Endothelial cell of umbilical vein (primary cell): ENCODE measurements around the gene NUP43. TPM values are rescaled to one million over a fixed set of nuclear protein-coding genes. Genes with fewer than 3 reads are reported as not detected.

Source experiments
- BruUV-seq: library from RNA; stranded (reverse); fragments of 400-500 nt; replicated peaks from 2 replicates; lab custom pipeline; 2021; lab: Mats Ljungman, UMichigan
- CTCF ChIA-PET: fragments of 300-600, 350-600 bp; sonication (Branson Sonifier 250); formaldehyde crosslinking; loops from one replicate; lab custom pipeline; 2021; ENCODE audit warnings: antibody characterized with exemption, inconsistent platforms; lab: Charles Lee
- POLR2A ChIA-PET: fragments of 300-600, 350-600 bp; sonication (Branson Sonifier 250); formaldehyde crosslinking; loops from one replicate; lab custom pipeline; 2021; ENCODE audit warnings: antibody characterized with exemption, inconsistent platforms; lab: Charles Lee
- DNase-seq: peaks from one replicate; pipeline ENCODE4 v3.0.0-alpha.2; 2011; ENCODE audit warnings: low read depth, low spot score
- FAIRE-seq: peaks from 2 replicates; lab custom pipeline; 2011; peaks lifted over from hg19 to GRCh38; lab: Jason Lieb, UNC
- H2AFZ ChIP-seq: 2 replicates; pipeline ENCODE4 v1.6.0; 2012; ENCODE audit warnings: low read depth, low read length, control low read depth, inconsistent platforms
- H3K27ac ChIP-seq: 2 replicates; pipeline ENCODE4 v1.5.1; 2011; ENCODE audit warnings: low read depth, mild to moderate bottlenecking, control low read depth, low read length, moderate library complexity; ENCODE audit not compliant: insufficient read depth
- H3K27me3 ChIP-seq, 2 experiments: 2 replicates each; pipeline versions ENCODE4 v1.6.0 to v1.6.1; 2011; ENCODE audit warnings: low read length in 2 of 2, mixed read lengths in 1 of 2; ENCODE audit not compliant: control insufficient read depth in 2 of 2, insufficient read depth in 2 of 2
- H3K36me3 ChIP-seq, 2 experiments: 2 replicates in 1 of 2; 3 replicates in 1 of 2; pipeline ENCODE4 v1.5.1; 2011; ENCODE audit warnings: low read length in 2 of 2, mild to moderate bottlenecking in 1 of 2, moderate library complexity in 1 of 2; ENCODE audit not compliant: control insufficient read depth in 2 of 2, insufficient read depth in 2 of 2; ENCODE audit errors: extremely low read depth in 1 of 2
- H3K4me1 ChIP-seq: 3 replicates; pipeline ENCODE4 v1.5.1; 2011; ENCODE audit warnings: mild to moderate bottlenecking, low read length; ENCODE audit not compliant: control insufficient read depth, insufficient read depth; ENCODE audit errors: extremely low read depth
- H3K4me2 ChIP-seq: 2 replicates; pipeline ENCODE4 v1.6.1; 2011; ENCODE audit warnings: low read length, control low read depth, mixed read lengths; ENCODE audit not compliant: insufficient read depth
- H3K4me3 ChIP-seq, 3 experiments: fragments of 200-600 bp in 1 of 3; sonication (generic), shearing (Covaris generic) in 1 of 3; replicated peaks in 1 of 3; 2 replicates each; pipeline ENCODE4 v1.5.1; 2011 to 2016; ENCODE audit warnings: control low read depth in 3 of 3, low read length in 3 of 3, mild to moderate bottlenecking in 2 of 3, inconsistent platforms in 1 of 3, low read depth in 1 of 3, moderate library complexity in 1 of 3; ENCODE audit not compliant: insufficient read depth in 1 of 3
- H3K79me2 ChIP-seq: 2 replicates; pipeline ENCODE4 v1.6.0; 2012; ENCODE audit warnings: low read length, inconsistent platforms; ENCODE audit not compliant: control insufficient read depth, insufficient read depth
- H3K9ac ChIP-seq: replicated peaks from 2 replicates; pipeline ENCODE3; 2011; ENCODE audit warnings: low read length, control low read depth; ENCODE audit not compliant: insufficient read depth; ENCODE audit errors: extremely low read depth
- H3K9me1 ChIP-seq: replicated peaks from 3 replicates; pipeline ENCODE4 v1.6.0; 2011; ENCODE audit warnings: mild to moderate bottlenecking, low read length; ENCODE audit not compliant: control insufficient read depth, insufficient read depth; ENCODE audit errors: extremely low read depth
- H3K9me3 ChIP-seq: replicated peaks from 2 replicates; pipeline ENCODE4 v1.5.1; 2012; ENCODE audit warnings: low read length, inconsistent platforms; ENCODE audit not compliant: control insufficient read depth, insufficient read depth
- H4K20me1 ChIP-seq: replicated peaks from 2 replicates; pipeline ENCODE3; 2011; ENCODE audit warnings: mild to moderate bottlenecking, low read length; ENCODE audit not compliant: control insufficient read depth, insufficient read depth; ENCODE audit errors: extremely low read depth
- CTCF ChIP-seq, 2 donors: IDR thresholded peaks; 1 replicate in 1 of 2; 2 replicates in 1 of 2; pipeline ENCODE4 v1.5.1; 2011; ENCODE audit warnings: low read length in 2 of 2, mild to moderate bottlenecking in 2 of 2, moderate library complexity in 2 of 2, control low read depth in 1 of 2, inconsistent platforms in 1 of 2, low read depth in 1 of 2; ENCODE audit not compliant: insufficient read depth in 1 of 2; ENCODE audit errors: extremely low read depth in 1 of 2
- FOS ChIP-seq: IDR thresholded peaks from 2 replicates; pipeline ENCODE4 v1.6.1; 2011; ENCODE audit warnings: mild to moderate bottlenecking, low read length, moderate library complexity, borderline replicate concordance; ENCODE audit not compliant: insufficient read depth
- GATA2 ChIP-seq: IDR thresholded peaks from 2 replicates; pipeline ENCODE4 v1.7.0; 2011; ENCODE audit warnings: low read depth, mild to moderate bottlenecking, moderate library complexity, mixed read lengths, low read length; ENCODE audit not compliant: insufficient read length, insufficient read depth
- JUN ChIP-seq: IDR thresholded peaks from 2 replicates; pipeline ENCODE4 v1.6.1; 2011; ENCODE audit warnings: borderline replicate concordance, low read depth; ENCODE audit not compliant: insufficient read length, insufficient read depth
- MAX ChIP-seq: IDR thresholded peaks from 2 replicates; pipeline ENCODE4 v1.6.1; 2011; ENCODE audit not compliant: insufficient read depth, insufficient read length
- MYC ChIP-seq: IDR thresholded peaks from one replicate; pipeline ENCODE4 v1.6.1; 2011; ENCODE audit warnings: mild to moderate bottlenecking, low read depth, low read length
- POLR2A ChIP-seq: IDR thresholded peaks from 2 replicates; pipeline ENCODE4 v1.6.1; 2012; ENCODE audit warnings: low read depth, mild to moderate bottlenecking, control low read depth, low read length
- POLR2AphosphoS5 ChIP-seq: IDR thresholded peaks from 2 replicates; pipeline ENCODE4 v1.6.1; 2012; ENCODE audit warnings: low read depth, mild to moderate bottlenecking, control low read depth, low read length, moderate library complexity; ENCODE audit not compliant: insufficient read depth
- dilution Hi-C: fragments of 300-500 bp; cut with MboI; formaldehyde crosslinking; loops from one replicate; pipeline ENCODE4 v1.15.0; 2019; ENCODE audit warnings: low sequenced_read_pairs; ENCODE audit not compliant: extremely low pct_ligation_motif_present
- intact Hi-C: fragments of 100-400 bp; cut with micrococcal nuclease; formaldehyde crosslinking; loops from one replicate; pipeline ENCODE4 v1.10.0; 2022
- polyA plus RNA-seq, 4 experiments: library from polyadenylated mRNA; depleted of rRNA in 3 of 4; stranded (reverse) in 3 of 4; unstranded in 1 of 4; fragments of >200 nt; gene quantifications; 2 replicates each; pipeline versions ENCODE4 v1.2.1 to v1.2.3, GENCODE V29; 2011 to 2012; ENCODE audit warnings: missing spikeins in 1 of 4
- total RNA-seq: library from RNA; stranded (reverse); gene quantifications from 2 replicates; pipeline ENCODE4 v1.2.3, GENCODE V29; 2021

NUP43 gene
- total and polyA plus RNA-seq, 2 donors (not counting 3 experiments of a cell fraction or from before 2014, with no cell fraction given), result 14.9 to 49.0 TPM

GRCh38 chr6:149696901-149697300 is 49.4 kb downstream of the NUP43 start:
- Histone ChIP-seq H3K4me1 (no peaks in the 10 kb centered on the region), H3K36me3 (peaks cover 2 to 5% of the 10 kb centered on the region in 2 experiments), H3K9me3 (no peaks in the 10 kb centered on the region), H3K9ac (no peak overlapping the region), H3K27ac (no peak overlapping the region), H2AFZ (no peak overlapping the region), H3K27me3 (no peaks in the 10 kb centered on the region), H3K79me2 (peaks cover 72% of the 10 kb centered on the region), H3K4me3 (no peak overlapping the region), H3K9me1 (no peaks in the 10 kb centered on the region), H4K20me1 (peaks cover 2% of the 10 kb centered on the region), H3K4me2 (no peak overlapping the region)
- CTCF ChIA-PET, result interaction anchor here (0.6 kb wide), 1 partner anchor 10 kb away, joined by 3 read pairs; no protein-coding TSS in a partner anchor
- POLR2A ChIA-PET, result no interaction called here
- DNase-seq (no peak), FAIRE-seq (no peak)
- no TSS peak for BruUV-seq
- intact Hi-C loops, result no loop called here
- TF ChIP-seq POLR2AphosphoS5 (no peak), GATA2 (no peak), FOS (no peak), CTCF (IDR thresholded peaks at IDR 0.05; ENCODE audit: extremely low read depth in 1 of 2, insufficient read depth in 1 of 2, low read depth in 1 of 2, low read length in 2 of 2) (no peak), MYC (no peak), POLR2A (no peak), JUN (no peak), MAX (no peak)
- dilution Hi-C loops, result no loop called here
